Stimulated activated CD4-positive, alpha-beta T cell treated with anti-CD3 and anti-CD28 coated beads, TNF-alpha, amount 100 ng/mL, for 24 hours (primary cell): Measurements from ENCODE around the gene KRTAP10-1.

ENCODE experiments used
- DNase-seq, 3 experiments: peaks; one replicate each; pipeline ENCODE4 v3.0.0-alpha.2; 2020; ENCODE audit warnings: low read depth in 3 of 3

The KRTAP10-1 gene

GRCh38 chr21:44528634-44528995, 11.4 kb downstream of the KRTAP10-1 start:
- no peak for DNase-seq

GRCh38 chr21:44527983-44528633, 11.9 kb downstream of the KRTAP10-1 start:
- DNase-seq: no peak

- DNase-seq: no peak
Observed at GRCh38 chr21:44527156-44527982, 12.6 kb downstream of the KRTAP10-1 start.

- no peak for DNase-seq
Observed at GRCh38 chr21:44526096-44526997, 13.6 kb downstream of the KRTAP10-1 start.

- no peak for DNase-seq
Observed at GRCh38 chr21:44525391-44526095, 14.5 kb downstream of the KRTAP10-1 start.

- DNase-seq: no peak
Observed at GRCh38 chr21:44524414-44525371, 15.3 kb downstream of the KRTAP10-1 start.

GRCh38 chr21:44523567-44524413, 16.2 kb downstream of the KRTAP10-1 start:
- no peak for DNase-seq

- DNase-seq: no peak
Observed at GRCh38 chr21:44522753-44523204, 17.2 kb downstream of the KRTAP10-1 start.

GRCh38 chr21:44521928-44522752, 17.9 kb downstream of the KRTAP10-1 start:
- DNase-seq: no peak

GRCh38 chr21:44521301-44521927, 18.6 kb downstream of the KRTAP10-1 start:
- DNase-seq: no peak

GRCh38 chr21:44520326-44521300, 19.4 kb downstream of the KRTAP10-1 start:
- DNase-seq: no peak

- DNase-seq: no peak
Observed at GRCh38 chr21:44519346-44520325, 20.4 kb downstream of the KRTAP10-1 start.

- no peak for DNase-seq
Observed at GRCh38 chr21:44518686-44519085, 21.3 kb downstream of the KRTAP10-1 start.

GRCh38 chr21:44517175-44517899, 22.7 kb downstream of the KRTAP10-1 start:
- DNase-seq: peak in 1 of 3 experiments; percentile 31

GRCh38 chr21:44516828-44517174, 23.2 kb downstream of the KRTAP10-1 start:
- no peak for DNase-seq
